ENCODE data around the gene IER2.
A peak's percentile ranks its signal among the peaks of the same experiment; 100 is the strongest.
"Not testable (repeated sequence)": the region's sequence is repeated elsewhere in the genome, so short reads cannot be mapped to it uniquely, and the experiment has no call there.

The IER2 gene

DNA sequence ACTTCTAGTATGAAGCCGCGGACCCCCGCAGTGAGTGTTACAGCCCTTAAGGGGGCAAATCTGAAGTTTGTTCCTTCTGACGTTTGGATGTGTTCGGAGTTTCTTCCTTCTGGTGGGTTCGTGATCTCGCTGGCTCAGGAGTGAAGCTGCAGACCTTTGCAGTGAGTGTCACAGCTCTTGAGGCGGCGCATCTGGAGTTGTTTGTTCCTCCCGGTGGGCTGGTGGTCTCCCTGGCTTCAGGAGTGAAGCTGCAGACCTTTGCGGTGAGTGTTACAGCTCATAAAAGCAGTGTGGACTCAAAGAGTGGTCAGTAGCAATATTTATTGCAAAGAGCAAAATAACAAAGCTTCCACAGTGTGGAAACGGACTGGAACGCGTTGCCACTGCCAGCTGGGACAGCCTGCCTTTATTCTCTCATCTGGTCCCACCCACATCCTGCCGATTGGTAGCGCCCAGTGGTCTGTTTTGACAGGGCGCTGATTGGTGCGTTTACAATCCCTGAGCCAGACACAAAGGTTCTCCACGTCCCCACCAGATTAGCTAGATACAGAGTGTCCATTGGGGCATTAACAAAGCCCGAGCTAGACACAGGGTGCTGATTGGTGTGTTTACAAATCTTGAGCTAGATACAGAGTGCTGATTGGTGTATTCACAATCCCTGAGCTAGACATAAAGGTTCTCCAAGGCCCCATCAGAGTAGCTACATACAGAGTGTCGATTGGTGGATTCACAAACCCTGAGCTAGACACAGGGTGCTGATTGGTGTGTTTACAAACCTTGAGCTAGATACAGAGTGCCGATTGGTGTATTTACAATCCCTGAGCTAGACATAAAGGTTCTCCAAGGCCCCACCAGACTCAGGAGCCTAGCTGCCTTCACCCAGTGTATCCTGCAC is 35.8 kb downstream of the IER2 start:
- peaks cover 25% of the 10 kb centered on the region for H3K4me1 Mint-ChIP-seq (ENCODE audit: low read depth)
- H3K4me3 Mint-ChIP-seq; H3K27me3 Mint-ChIP-seq; H3K9me3 Mint-ChIP-seq; H3K36me3 Mint-ChIP-seq (ENCODE audit: low read depth): not testable (repeated sequence)
- peak overlapping the region; percentile 55 for H3K27ac Mint-ChIP-seq

DNA sequence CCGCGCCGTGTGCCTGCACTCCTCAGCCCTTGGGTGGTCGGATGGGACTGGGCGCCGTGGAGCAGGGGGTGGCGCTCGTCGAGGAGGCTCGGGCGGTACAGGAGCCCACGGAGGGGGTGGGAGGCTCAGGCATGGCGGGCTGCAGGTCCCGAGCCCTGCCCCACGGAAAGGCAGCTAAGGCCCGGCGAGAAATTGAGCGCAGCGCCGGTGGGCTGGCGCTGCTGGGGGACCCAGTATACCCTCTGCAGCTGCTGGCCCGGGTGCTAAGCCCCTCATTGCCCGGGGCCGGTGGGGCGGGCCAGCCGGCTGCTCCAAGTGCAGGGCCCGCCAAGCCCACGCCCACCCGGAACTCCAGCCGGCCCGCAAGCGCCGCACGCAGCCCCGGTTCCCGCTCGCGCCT is 36.5 kb downstream of the IER2 start:
- not testable (repeated sequence) for H3K36me3 Mint-ChIP-seq (ENCODE audit: low read depth); H3K27me3 Mint-ChIP-seq; H3K4me3 Mint-ChIP-seq; H3K9me3 Mint-ChIP-seq; H3K27ac Mint-ChIP-seq
- H3K4me1 Mint-ChIP-seq (ENCODE audit: low read depth) = peaks cover 28% of the 10 kb centered on the region

DNA sequence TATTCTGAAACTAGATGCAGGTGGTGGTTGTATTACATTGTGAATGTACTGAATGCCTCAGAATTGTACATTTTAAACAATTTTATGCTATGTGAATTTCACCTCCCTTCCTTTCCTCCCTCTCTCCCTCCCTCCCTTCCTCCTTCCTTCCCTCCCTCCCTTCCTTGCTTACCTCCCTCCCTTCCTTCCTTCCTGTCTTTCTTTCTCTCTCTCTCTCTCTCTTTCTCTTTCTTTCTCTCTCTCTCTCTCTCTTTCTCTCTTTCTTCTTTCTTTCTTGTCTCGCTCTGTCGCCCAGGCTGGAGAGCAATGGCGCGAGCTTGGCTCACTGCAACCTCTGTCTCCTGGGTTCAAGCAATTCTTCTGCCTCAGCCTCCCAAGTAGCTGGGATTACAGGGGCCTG is 37.2 kb downstream of the IER2 start:
- Mint-ChIP-seq H3K27ac (no peak overlapping the region), H3K9me3 (no peaks in the 10 kb centered on the region), H3K4me3 (no peak overlapping the region), H3K4me1 (ENCODE audit: low read depth) (peaks cover 23% of the 10 kb centered on the region), H3K36me3 (ENCODE audit: low read depth) (no peaks in the 10 kb centered on the region), H3K27me3 (no peaks in the 10 kb centered on the region)

DNA sequence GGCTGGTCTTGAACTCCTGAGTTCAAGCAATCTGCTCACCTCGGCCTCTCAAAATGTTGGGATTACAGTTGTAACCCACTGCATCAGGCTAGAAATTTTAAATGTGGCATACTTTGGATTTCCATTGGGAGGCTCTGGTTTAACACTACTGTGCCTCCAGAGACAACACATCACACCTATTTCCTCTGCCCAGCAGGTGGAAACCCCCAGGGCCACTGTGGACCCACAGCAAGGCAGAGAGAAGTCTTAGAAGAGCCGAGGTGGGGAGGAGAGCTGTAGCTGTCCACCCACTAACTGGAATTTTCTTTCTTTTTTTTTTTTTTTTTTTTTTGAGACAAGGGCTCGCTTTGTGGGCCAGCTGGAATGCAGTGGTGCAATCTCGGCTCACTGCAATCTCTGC is 39.4 kb downstream of the IER2 start:
- Mint-ChIP-seq H3K4me3 (no peak overlapping the region), H3K9me3 (no peaks in the 10 kb centered on the region), H3K27ac (no peak overlapping the region), H3K36me3 (ENCODE audit: low read depth) (no peaks in the 10 kb centered on the region), H3K27me3 (no peaks in the 10 kb centered on the region), H3K4me1 (ENCODE audit: low read depth) (peaks cover 33% of the 10 kb centered on the region)

DNA sequence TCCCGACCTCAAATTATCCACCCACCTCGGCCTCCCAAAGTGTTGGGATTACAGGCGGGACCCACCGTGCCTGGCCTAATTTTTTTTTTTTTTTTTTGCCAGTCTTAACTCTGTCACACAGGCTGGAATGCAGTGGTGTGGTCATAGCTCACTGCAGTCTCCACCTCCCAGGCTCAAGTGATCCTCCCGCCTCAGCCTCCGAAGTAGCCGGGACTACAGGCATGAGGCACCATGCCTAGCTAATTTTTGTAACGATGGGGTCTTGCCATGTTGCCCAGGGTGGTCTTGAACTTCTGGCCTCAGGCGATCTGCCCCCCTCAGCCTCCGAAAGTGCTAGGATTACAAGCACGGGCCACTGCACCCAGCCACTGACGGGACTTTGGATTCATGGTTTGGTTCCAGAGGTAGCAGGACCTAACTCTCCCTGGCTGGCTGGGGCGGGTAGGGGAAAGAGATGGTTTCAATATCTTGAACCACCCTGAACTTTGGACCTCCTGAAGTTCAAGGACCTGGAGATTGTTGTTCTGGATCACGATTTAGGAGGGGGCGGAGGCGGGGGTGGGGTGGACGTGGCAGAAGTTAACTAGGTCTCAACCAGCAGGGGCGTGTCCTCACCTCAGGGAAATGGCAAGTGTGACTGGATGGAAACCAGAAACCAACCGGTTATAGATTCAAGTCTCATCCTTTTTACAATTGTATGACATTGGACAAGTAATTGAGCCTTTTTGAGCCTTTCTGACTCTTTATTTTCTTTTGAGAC is 40.8 kb downstream of the IER2 start:
- peaks cover 41% of the 10 kb centered on the region for H3K4me1 Mint-ChIP-seq (ENCODE audit: low read depth)
- H3K27ac Mint-ChIP-seq = peak overlapping the region; percentile 74
- no peak overlapping the region for H3K4me3 Mint-ChIP-seq
- H3K36me3 Mint-ChIP-seq (ENCODE audit: low read depth) = no peaks in the 10 kb centered on the region
- no peaks in the 10 kb centered on the region for H3K27me3 Mint-ChIP-seq
- H3K9me3 Mint-ChIP-seq = no peaks in the 10 kb centered on the region

DNA sequence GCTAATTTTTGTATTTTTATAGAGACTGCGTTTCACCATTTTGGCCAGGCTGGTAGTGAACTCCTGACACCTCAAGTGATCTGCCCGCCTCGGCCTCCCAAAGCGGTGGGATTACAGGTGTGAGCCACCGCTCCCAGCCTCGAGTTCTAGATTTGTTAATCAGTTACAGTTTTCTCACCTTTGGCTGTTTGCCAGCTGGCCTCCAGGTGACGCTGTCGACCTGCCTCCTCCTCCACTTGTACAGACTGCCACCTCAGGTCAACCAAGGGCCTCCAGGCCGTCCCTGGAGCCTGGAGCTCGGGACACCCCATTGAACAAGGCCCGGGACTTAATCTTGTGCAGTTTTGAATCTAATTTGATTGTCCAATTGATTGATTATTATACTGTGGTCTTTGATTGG is 45.5 kb downstream of the IER2 start:
- peaks cover 29% of the 10 kb centered on the region for H3K4me1 Mint-ChIP-seq (ENCODE audit: low read depth)
- H3K9me3 Mint-ChIP-seq = no peaks in the 10 kb centered on the region
- H3K27me3 Mint-ChIP-seq = no peaks in the 10 kb centered on the region
- H3K4me3 Mint-ChIP-seq = no peak overlapping the region
- H3K27ac Mint-ChIP-seq = no peak overlapping the region
- no peaks in the 10 kb centered on the region for H3K36me3 Mint-ChIP-seq (ENCODE audit: low read depth)

DNA sequence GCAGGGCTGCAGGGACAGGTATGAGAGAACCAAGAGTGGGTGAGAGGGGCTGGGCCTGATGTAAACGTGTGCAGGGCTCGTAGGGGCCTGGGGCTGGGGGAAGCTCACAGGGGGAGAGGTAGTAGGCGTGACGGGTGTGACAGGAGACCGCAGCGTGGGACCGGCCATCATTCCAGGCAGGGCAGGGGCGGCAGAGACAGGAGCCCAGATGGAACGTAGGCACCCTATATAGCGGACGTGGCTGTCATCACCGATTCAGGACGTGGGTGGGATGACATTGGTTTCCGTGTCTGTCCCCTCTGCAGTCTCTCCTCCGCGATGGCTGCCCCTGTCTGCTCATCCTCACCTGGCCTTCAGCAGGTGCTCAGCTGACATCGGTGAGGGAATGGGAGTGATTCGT is 48.4 kb downstream of the IER2 start:
- Mint-ChIP-seq H3K36me3 (ENCODE audit: low read depth) (no peaks in the 10 kb centered on the region), H3K9me3 (no peaks in the 10 kb centered on the region), H3K4me3 (no peak overlapping the region), H3K4me1 (ENCODE audit: low read depth) (peaks cover 15% of the 10 kb centered on the region), H3K27me3 (no peaks in the 10 kb centered on the region), H3K27ac (no peak overlapping the region)

DNA sequence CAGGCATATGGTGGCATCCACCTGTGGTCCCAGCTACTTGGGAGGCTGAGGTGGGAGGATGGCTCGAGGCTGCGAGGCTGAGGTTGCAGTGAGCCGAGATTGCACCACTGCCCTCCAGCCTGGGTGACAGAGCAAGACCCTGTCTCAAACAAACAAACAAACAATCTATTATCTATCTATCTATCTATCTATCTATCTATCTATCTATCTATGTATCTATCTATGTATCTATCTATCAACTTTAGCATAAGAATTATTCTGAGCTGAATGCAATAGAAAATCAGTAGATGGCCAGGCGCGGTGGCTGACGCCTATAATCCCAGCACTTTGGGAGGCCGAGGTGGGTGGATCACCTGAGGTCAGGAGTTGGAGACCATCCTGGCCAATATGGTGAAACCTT is 51.9 kb downstream of the IER2 start:
- not testable (repeated sequence) for H3K4me3 Mint-ChIP-seq; H3K4me1 Mint-ChIP-seq (ENCODE audit: low read depth); H3K36me3 Mint-ChIP-seq (ENCODE audit: low read depth); H3K27ac Mint-ChIP-seq; H3K9me3 Mint-ChIP-seq; H3K27me3 Mint-ChIP-seq

Data from stimulated activated naive CD8-positive, alpha-beta T cell treated with anti-CD3 and anti-CD28 coated beads, Interleukin-15, Interleukin-2, amounts not matched to agents 100 ng/mL and 50 ng/mL, for 24 hours (primary cell).